ENCODE data around the gene PSMB3.
A peak's percentile ranks its signal among the peaks of the same experiment; 100 is the strongest.

Gene PSMB3

GRCh38 chr17:38752308-38753070 lies at the start of gene PSMB3:
Gene PSMB3, plus strand, starts transcription at chr17:38752741. Its CDS starts 86 bp downstream, at chr17:38752827.
- peak; percentile 90 to 92 for DNase-seq (ENCODE audit: low read depth in 2 of 2)

- no peak for DNase-seq (ENCODE audit: low read depth in 2 of 2)
Measured at GRCh38 chr17:38702916-38703741, 49.4 kb upstream of the PSMB3 start.

GRCh38 chr17:38703742-38704605 lies 48.6 kb upstream of the PSMB3 start:
- peak in 1 of 2 donors; percentile 54 for DNase-seq (ENCODE audit: low read depth in 2 of 2)

GRCh38 chr17:38704606-38705522 lies 47.7 kb upstream of the PSMB3 start, which contains the start of gene MLLT6:
Gene MLLT6, plus strand, starts transcription at chr17:38705273. Its CDS starts 360 bp downstream, at chr17:38705633.
- peak; percentile 57 to 63 for DNase-seq (ENCODE audit: low read depth in 2 of 2)

- DNase-seq (ENCODE audit: low read depth in 2 of 2): no peak
Measured at GRCh38 chr17:38705523-38705802, 47.1 kb upstream of the PSMB3 start.

- DNase-seq (ENCODE audit: low read depth in 2 of 2): no peak
Measured at GRCh38 chr17:38705803-38706504, 46.6 kb upstream of the PSMB3 start.

- DNase-seq (ENCODE audit: low read depth in 2 of 2): no peak
Measured at GRCh38 chr17:38706505-38707216, 45.9 kb upstream of the PSMB3 start.

GRCh38 chr17:38707678-38708351 lies 44.7 kb upstream of the PSMB3 start:
- no peak for DNase-seq (ENCODE audit: low read depth in 2 of 2)

- DNase-seq (ENCODE audit: low read depth in 2 of 2): no peak
Measured at GRCh38 chr17:38709104-38709820, 43.3 kb upstream of the PSMB3 start.

GRCh38 chr17:38709864-38710603 lies 42.5 kb upstream of the PSMB3 start:
- no peak for DNase-seq (ENCODE audit: low read depth in 2 of 2)

GRCh38 chr17:38710604-38710962 lies 42.0 kb upstream of the PSMB3 start:
- no peak for DNase-seq (ENCODE audit: low read depth in 2 of 2)

GRCh38 chr17:38710985-38711384 lies 41.6 kb upstream of the PSMB3 start:
- no peak for DNase-seq (ENCODE audit: low read depth in 2 of 2)

- no peak for DNase-seq (ENCODE audit: low read depth in 2 of 2)
Measured at GRCh38 chr17:38711792-38712571, 40.6 kb upstream of the PSMB3 start.

GRCh38 chr17:38712593-38712992 lies 39.9 kb upstream of the PSMB3 start:
- DNase-seq (ENCODE audit: low read depth in 2 of 2): no peak

- no peak for DNase-seq (ENCODE audit: low read depth in 2 of 2)
Measured at GRCh38 chr17:38713456-38714075, 39.0 kb upstream of the PSMB3 start.

- DNase-seq (ENCODE audit: low read depth in 2 of 2): no peak
Measured at GRCh38 chr17:38715216-38715943, 37.2 kb upstream of the PSMB3 start.
